A549 (cell line): ENCODE results near the gene DCTD. TPM values are rescaled to one million over a fixed set of nuclear protein-coding genes. Genes with fewer than 3 reads are reported as not detected.

Experiments
- ATAC-seq, 2 experiments: fragments of 200-7000 bp in 1 of 2; fragments of >200 bp in 1 of 2; cut with Nextera tagmentation in 1 of 2; cut with Tn5 transposase in 1 of 2; 3 replicates each; pipeline versions ENCODE4 v1.8.0 to v1.9.1; 2018 to 2020; ENCODE audit warnings: mild to moderate bottlenecking in 1 of 2, moderate library complexity in 1 of 2
- CTCF ChIA-PET: fragments of 300-600 bp; sonication (Branson Sonifier 250); formaldehyde crosslinking; extraction: SDS; loops from one replicate; lab custom pipeline; 2021; ENCODE audit warnings: antibody characterized with exemption, inconsistent platforms; lab: Yijun Ruan, JAX
- POLR2A ChIA-PET: fragments of 350-600 bp; formaldehyde crosslinking; extraction: SDS; loops from one replicate; lab custom pipeline; 2021; ENCODE audit warnings: antibody characterized with exemption, inconsistent platforms; lab: Yijun Ruan, JAX
- DNase-seq, 2 experiments: peaks; one replicate each; pipeline versions ENCODE4 v3.0.0 to v3.0.0-alpha.2; 2011 to 2016; ENCODE audit warnings: low read depth in 1 of 2, low spot score in 1 of 2
- FAIRE-seq: peaks from 2 replicates; lab custom pipeline; 2011; peaks lifted over from hg19 to GRCh38; lab: Jason Lieb, UNC
- H3K27ac ChIP-seq, 2 experiments: fragments of >200 bp; sonication (Bioruptor Twin); formaldehyde crosslinking; 3 replicates each; pipeline ENCODE4 v1.5.1; 2016 to 2017
- H3K4me1 ChIP-seq: fragments of >200 bp; sonication (Bioruptor Twin); formaldehyde crosslinking; 3 replicates; pipeline ENCODE4 v1.6.1; 2016
- H3K4me2 ChIP-seq: fragments of >200 bp; sonication (Bioruptor Twin); formaldehyde crosslinking; 3 replicates; pipeline ENCODE4 v1.6.1; 2016
- H3K4me3 ChIP-seq: fragments of >200 bp; sonication (Bioruptor Twin); formaldehyde crosslinking; 3 replicates; pipeline ENCODE4 v1.5.1; 2016
- H3K9me3 ChIP-seq: fragments of >200 bp; sonication (Bioruptor Twin); formaldehyde crosslinking; 3 replicates; pipeline ENCODE4 v1.6.1; 2016
- CBX2 ChIP-seq: fragments of 200-600 bp; sonication (generic); IDR thresholded peaks from 2 replicates; pipeline ENCODE4 v1.6.1; 2016; ENCODE audit warnings: low read depth, mild to moderate bottlenecking, borderline replicate concordance
- CEBPB ChIP-seq, 2 experiments: fragments of >200 bp in 1 of 2; sonication (Bioruptor Twin) in 1 of 2; formaldehyde crosslinking in 1 of 2; IDR thresholded peaks; 2 replicates each; pipeline ENCODE4 v1.6.1; 2012 to 2016
- CHD4 ChIP-seq: fragments of 200-600 bp; sonication (generic); IDR thresholded peaks from 2 replicates; pipeline ENCODE4 v1.6.1; 2016; ENCODE audit warnings: antibody characterized with exemption, mild to moderate bottlenecking, borderline replicate concordance
- EHF ChIP-seq: fragments of 250-450 bp; sonication (Bioruptor Pico); IDR thresholded peaks from 2 replicates; pipeline ENCODE4 v1.5.0; 2020; ENCODE audit warnings: mild to moderate bottlenecking
- EP300 ChIP-seq, 2 experiments: fragments of >200 bp; sonication (Bioruptor Twin); formaldehyde crosslinking; IDR thresholded peaks; 2 replicates in 1 of 2; 3 replicates in 1 of 2; pipeline ENCODE4 v1.6.1; 2016 to 2017
- FOSB ChIP-seq: fragments of 250-450 bp; sonication (Bioruptor Pico); IDR thresholded peaks from 2 replicates; pipeline ENCODE4 v1.5.0; 2020; ENCODE audit warnings: mild to moderate bottlenecking, moderate library complexity
- HOXA7 ChIP-seq: fragments of 250-450 bp; sonication (Bioruptor Pico); IDR thresholded peaks from 2 replicates; pipeline ENCODE4 v1.5.0; 2020; ENCODE audit warnings: mild to moderate bottlenecking, moderate library complexity
- JUN ChIP-seq, 2 experiments: fragments of >200 bp; sonication (Bioruptor Twin); formaldehyde crosslinking; IDR thresholded peaks; 2 replicates in 1 of 2; 3 replicates in 1 of 2; pipeline ENCODE4 v1.6.1; 2016 to 2017
- KDM1A ChIP-seq: fragments of 200-600 bp; sonication (generic); IDR thresholded peaks from 2 replicates; pipeline ENCODE4 v1.6.1; 2016; ENCODE audit warnings: low read depth, mild to moderate bottlenecking
- NFE2L2 ChIP-seq: fragments of 150-350 bp; conservative IDR thresholded peaks from 2 replicates; pipeline ENCODE4 v1.6.1; 2014; ENCODE audit warnings: low read length
- NPAS2 ChIP-seq: fragments of 250-450 bp; sonication (Bioruptor Pico); IDR thresholded peaks from 2 replicates; pipeline ENCODE4 v1.8.0; 2022; ENCODE audit warnings: mild to moderate bottlenecking, moderate library complexity, borderline replicate concordance
- NR3C1 ChIP-seq: fragments of >200 bp; sonication (Bioruptor Twin); formaldehyde crosslinking; IDR thresholded peaks from 3 replicates; pipeline ENCODE4 v1.6.1; 2017
- POLR2A ChIP-seq: IDR thresholded peaks from 2 replicates; pipeline ENCODE4 v1.6.1; 2012; ENCODE audit warnings: mild to moderate bottlenecking, low read length
- RARB ChIP-seq: fragments of 250-450 bp; sonication (Bioruptor Pico); IDR thresholded peaks from 2 replicates; pipeline ENCODE4 v1.8.0; 2021; ENCODE audit warnings: mild to moderate bottlenecking, moderate library complexity
- RFX5 ChIP-seq: fragments of 450-650 bp; IDR thresholded peaks from 2 replicates; pipeline ENCODE4 v1.7.1; 2014; ENCODE audit warnings: antibody characterized with exemption, mild to moderate bottlenecking, moderate library complexity
- RNF2 ChIP-seq: fragments of 200-600 bp; sonication (generic); IDR thresholded peaks from 2 replicates; pipeline ENCODE4 v1.6.1; 2016; ENCODE audit warnings: low read depth, mild to moderate bottlenecking, antibody characterized with exemption, moderate library complexity, borderline replicate concordance
- TFCP2L1 ChIP-seq: fragments of 250-450 bp; sonication (Bioruptor Pico); IDR thresholded peaks from 2 replicates; pipeline ENCODE4 v1.5.0; 2021; ENCODE audit warnings: mild to moderate bottlenecking
- ZC3H11A ChIP-seq: fragments of 450-650 bp; IDR thresholded peaks from 2 replicates; pipeline ENCODE4 v1.6.1; 2014; ENCODE audit warnings: antibody characterized with exemption, mild to moderate bottlenecking
- ZNF302 ChIP-seq: fragments of 250-450 bp; sonication (Bioruptor Pico); IDR thresholded peaks from 2 replicates; pipeline ENCODE4 v1.9.0; 2021; ENCODE audit warnings: inconsistent platforms, mild to moderate bottlenecking, moderate library complexity
- ZSCAN20 ChIP-seq: fragments of 250-450 bp; sonication (Bioruptor Pico); IDR thresholded peaks from 2 replicates; pipeline ENCODE4 v1.8.0; 2022; ENCODE audit warnings: mild to moderate bottlenecking, moderate library complexity
- WGBS: methylation state at CpG from one replicate; pipeline ENCODE4 v1.1.6; 2017; ENCODE audit errors: missing lambda C conversion rate; 5-methylcytosine and 5-hydroxymethylcytosine counted together
- polyA plus RNA-seq, 4 experiments: library from polyadenylated mRNA; depleted of rRNA in 3 of 4; stranded (reverse); fragments of >200 nt; fragmentation: RNase III in 1 of 4; extraction: RNeasy Plus Mini Kit Qiagen cat#74134 plus additional on column Dnase treatment in 1 of 4; gene quantifications; 2 replicates in 3 of 4; 3 replicates in 1 of 4; pipeline ENCODE4 v1.2.3, GENCODE V29; 2011 to 2017
- TF ChIP-seq, protein P1 (sequence below): fragments of 150-350 bp; IDR thresholded peaks from 2 replicates; pipeline ENCODE4 v1.6.1; 2014; ENCODE audit warnings: low read depth, mild to moderate bottlenecking, low read length
- TF ChIP-seq, protein P2 (sequence below): IDR thresholded peaks from 2 replicates; pipeline ENCODE4 v1.6.1; 2012
- TF ChIP-seq, protein P3 (sequence below): fragments of >200 bp; sonication (Bioruptor Twin); formaldehyde crosslinking; IDR thresholded peaks from 3 replicates; pipeline ENCODE4 v1.6.1; 2016
- TF ChIP-seq, protein P4 (sequence below): fragments of 200-600 bp; sonication (generic); IDR thresholded peaks from 2 replicates; pipeline ENCODE4 v1.6.1; 2016; ENCODE audit warnings: antibody characterized with exemption, mild to moderate bottlenecking, moderate library complexity
- TF ChIP-seq, protein P5 (sequence below): fragments of >200 bp; sonication (Bioruptor Twin); formaldehyde crosslinking; IDR thresholded peaks from 3 replicates; pipeline ENCODE4 v1.5.1; 2016
- TF ChIP-seq, protein P6 (sequence below): IDR thresholded peaks from 2 replicates; pipeline ENCODE4 v1.6.1; 2012

The DCTD gene
- polyA plus RNA-seq, 2 of the 4 experiments (the other 2 are of a cell fraction): 74.4 to 112 TPM

DNA sequence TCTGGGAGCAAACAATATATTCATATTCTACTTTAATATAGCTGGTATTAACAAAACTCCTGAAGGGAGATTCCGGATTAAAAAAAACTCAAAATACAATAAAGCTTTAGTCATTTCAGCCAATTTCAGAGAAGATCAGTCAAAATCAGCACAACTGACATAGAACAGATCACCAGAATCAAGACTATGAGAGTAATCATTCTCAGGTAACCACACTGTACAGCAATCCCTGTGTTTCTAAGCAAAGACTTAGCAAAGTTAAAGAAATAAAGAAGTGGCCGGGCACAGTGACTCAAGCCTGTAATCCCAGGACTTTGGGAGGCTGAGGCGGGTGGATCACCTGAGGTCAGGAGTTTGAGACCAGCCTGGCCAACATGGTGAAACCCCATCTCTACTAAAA lies 9.1 kb downstream of the DCTD start:
- no peak for ATAC-seq
- no peaks in the 10 kb centered on the region for H3K4me1 ChIP-seq
- no peak overlapping the region for H3K4me2 ChIP-seq
- no peak for DNase-seq
- H3K9me3 ChIP-seq: no peaks in the 10 kb centered on the region
- 91% methylated on average over 3 of the region's 3 CpGs for WGBS
- no peak for TF ChIP-seq TFCP2L1 (CRISPR knock-in tag)
- TF ChIP-seq, protein P1, sequence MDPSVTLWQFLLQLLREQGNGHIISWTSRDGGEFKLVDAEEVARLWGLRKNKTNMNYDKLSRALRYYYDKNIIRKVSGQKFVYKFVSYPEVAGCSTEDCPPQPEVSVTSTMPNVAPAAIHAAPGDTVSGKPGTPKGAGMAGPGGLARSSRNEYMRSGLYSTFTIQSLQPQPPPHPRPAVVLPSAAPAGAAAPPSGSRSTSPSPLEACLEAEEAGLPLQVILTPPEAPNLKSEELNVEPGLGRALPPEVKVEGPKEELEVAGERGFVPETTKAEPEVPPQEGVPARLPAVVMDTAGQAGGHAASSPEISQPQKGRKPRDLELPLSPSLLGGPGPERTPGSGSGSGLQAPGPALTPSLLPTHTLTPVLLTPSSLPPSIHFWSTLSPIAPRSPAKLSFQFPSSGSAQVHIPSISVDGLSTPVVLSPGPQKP: no peak
- TF ChIP-seq, protein P2, sequence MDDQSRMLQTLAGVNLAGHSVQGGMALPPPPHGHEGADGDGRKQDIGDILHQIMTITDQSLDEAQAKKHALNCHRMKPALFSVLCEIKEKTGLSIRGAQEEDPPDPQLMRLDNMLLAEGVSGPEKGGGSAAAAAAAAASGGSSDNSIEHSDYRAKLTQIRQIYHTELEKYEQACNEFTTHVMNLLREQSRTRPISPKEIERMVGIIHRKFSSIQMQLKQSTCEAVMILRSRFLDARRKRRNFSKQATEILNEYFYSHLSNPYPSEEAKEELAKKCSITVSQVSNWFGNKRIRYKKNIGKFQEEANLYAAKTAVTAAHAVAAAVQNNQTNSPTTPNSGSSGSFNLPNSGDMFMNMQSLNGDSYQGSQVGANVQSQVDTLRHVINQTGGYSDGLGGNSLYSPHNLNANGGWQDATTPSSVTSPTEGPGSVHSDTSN: no peak
- TF ChIP-seq, protein P3, sequence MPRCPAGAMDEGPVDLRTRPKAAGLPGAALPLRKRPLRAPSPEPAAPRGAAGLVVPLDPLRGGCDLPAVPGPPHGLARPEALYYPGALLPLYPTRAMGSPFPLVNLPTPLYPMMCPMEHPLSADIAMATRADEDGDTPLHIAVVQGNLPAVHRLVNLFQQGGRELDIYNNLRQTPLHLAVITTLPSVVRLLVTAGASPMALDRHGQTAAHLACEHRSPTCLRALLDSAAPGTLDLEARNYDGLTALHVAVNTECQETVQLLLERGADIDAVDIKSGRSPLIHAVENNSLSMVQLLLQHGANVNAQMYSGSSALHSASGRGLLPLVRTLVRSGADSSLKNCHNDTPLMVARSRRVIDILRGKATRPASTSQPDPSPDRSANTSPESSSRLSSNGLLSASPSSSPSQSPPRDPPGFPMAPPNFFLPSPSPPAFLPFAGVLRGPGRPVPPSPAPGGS: no peak
- no peak for TF ChIP-seq RFX5
- TF ChIP-seq EP300 (IDR thresholded peaks at IDR 0.05): no peak
- no peak for TF ChIP-seq POLR2A
- TF ChIP-seq RARB (CRISPR knock-in tag): no peak
- TF ChIP-seq, all 56 proteins: peak for 0
- CTCF ChIA-PET: interaction anchor here (0.6 to 1.6 kb wide), 3 partner anchors 10 to 1248 kb away, joined by 3 to 4 read pairs (median 4); no protein-coding TSS in a partner anchor
- H3K4me3 ChIP-seq: no peak overlapping the region
- H3K27ac ChIP-seq: no peak overlapping the region
- FAIRE-seq: no peak
- POLR2A ChIA-PET: no interaction called here

DNA sequence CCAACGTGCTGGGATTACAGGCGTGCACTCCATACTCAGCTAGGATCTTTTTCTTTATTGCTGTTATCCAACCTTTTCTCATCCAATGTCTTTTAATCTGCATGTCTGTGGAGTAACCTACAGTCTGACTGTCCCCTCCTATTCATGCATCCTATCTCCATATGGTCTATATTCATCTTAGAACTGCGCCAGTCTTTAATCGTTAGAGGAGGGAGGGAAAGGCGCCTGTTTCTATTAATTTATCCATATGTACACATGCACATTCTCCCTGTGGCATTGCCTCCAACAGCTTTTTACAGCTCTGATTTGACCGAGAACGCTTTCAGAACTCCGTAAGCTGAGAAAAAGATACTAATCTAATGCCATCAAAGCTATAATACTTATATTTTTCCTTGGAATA lies 9.8 kb downstream of the DCTD start:
- WGBS: 95% methylated on average over 8 of the region's 8 CpGs
- TF ChIP-seq JUN (IDR thresholded peaks at IDR 0.05): no peak
- TF ChIP-seq EP300 (IDR thresholded peaks at IDR 0.05): no peak
- no peak for TF ChIP-seq KDM1A
- no peak for TF ChIP-seq CHD4
- TF ChIP-seq FOSB (CRISPR knock-in tag): no peak
- no peak for TF ChIP-seq NFE2L2
- TF ChIP-seq ZSCAN20 (CRISPR knock-in tag): no peak
- TF ChIP-seq ZNF302 (CRISPR knock-in tag): no peak
- no peak for TF ChIP-seq RNF2
- TF ChIP-seq, protein P4, sequence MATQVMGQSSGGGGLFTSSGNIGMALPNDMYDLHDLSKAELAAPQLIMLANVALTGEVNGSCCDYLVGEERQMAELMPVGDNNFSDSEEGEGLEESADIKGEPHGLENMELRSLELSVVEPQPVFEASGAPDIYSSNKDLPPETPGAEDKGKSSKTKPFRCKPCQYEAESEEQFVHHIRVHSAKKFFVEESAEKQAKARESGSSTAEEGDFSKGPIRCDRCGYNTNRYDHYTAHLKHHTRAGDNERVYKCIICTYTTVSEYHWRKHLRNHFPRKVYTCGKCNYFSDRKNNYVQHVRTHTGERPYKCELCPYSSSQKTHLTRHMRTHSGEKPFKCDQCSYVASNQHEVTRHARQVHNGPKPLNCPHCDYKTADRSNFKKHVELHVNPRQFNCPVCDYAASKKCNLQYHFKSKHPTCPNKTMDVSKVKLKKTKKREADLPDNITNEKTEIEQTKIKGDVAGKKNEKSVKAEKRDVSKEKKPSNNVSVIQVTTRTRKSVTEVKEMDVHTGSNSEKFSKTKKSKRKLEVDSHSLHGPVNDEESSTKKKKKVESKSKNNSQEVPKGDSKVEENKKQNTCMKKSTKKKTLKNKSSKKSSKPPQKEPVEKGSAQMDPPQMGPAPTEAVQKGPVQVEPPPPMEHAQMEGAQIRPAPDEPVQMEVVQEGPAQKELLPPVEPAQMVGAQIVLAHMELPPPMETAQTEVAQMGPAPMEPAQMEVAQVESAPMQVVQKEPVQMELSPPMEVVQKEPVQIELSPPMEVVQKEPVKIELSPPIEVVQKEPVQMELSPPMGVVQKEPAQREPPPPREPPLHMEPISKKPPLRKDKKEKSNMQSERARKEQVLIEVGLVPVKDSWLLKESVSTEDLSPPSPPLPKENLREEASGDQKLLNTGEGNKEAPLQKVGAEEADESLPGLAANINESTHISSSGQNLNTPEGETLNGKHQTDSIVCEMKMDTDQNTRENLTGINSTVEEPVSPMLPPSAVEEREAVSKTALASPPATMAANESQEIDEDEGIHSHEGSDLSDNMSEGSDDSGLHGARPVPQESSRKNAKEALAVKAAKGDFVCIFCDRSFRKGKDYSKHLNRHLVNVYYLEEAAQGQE: no peak
- TF ChIP-seq ZC3H11A: no peak
- TF ChIP-seq NPAS2 (CRISPR knock-in tag): no peak
- TF ChIP-seq, protein P3: no peak
- TF ChIP-seq EHF (CRISPR knock-in tag): no peak
- TF ChIP-seq HOXA7: no peak
- TF ChIP-seq NR3C1: no peak
- TF ChIP-seq, protein P5, sequence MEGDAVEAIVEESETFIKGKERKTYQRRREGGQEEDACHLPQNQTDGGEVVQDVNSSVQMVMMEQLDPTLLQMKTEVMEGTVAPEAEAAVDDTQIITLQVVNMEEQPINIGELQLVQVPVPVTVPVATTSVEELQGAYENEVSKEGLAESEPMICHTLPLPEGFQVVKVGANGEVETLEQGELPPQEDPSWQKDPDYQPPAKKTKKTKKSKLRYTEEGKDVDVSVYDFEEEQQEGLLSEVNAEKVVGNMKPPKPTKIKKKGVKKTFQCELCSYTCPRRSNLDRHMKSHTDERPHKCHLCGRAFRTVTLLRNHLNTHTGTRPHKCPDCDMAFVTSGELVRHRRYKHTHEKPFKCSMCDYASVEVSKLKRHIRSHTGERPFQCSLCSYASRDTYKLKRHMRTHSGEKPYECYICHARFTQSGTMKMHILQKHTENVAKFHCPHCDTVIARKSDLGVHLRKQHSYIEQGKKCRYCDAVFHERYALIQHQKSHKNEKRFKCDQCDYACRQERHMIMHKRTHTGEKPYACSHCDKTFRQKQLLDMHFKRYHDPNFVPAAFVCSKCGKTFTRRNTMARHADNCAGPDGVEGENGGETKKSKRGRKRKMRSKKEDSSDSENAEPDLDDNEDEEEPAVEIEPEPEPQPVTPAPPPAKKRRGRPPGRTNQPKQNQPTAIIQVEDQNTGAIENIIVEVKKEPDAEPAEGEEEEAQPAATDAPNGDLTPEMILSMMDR: no peak
- TF ChIP-seq, protein P6, sequence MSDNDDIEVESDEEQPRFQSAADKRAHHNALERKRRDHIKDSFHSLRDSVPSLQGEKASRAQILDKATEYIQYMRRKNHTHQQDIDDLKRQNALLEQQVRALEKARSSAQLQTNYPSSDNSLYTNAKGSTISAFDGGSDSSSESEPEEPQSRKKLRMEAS: no peak
- no peak for TF ChIP-seq CBX2
- TF ChIP-seq CEBPB (IDR thresholded peaks at IDR 0.05): no peak
- no peaks in the 10 kb centered on the region for H3K4me1 ChIP-seq
- no peak overlapping the region for H3K4me2 ChIP-seq
- ChIA-PET POLR2A (no interaction called here), CTCF (interaction anchor here (0.6 to 1.6 kb wide), 3 partner anchors 9 to 1249 kb away, joined by 3 to 4 read pairs (median 4); no protein-coding TSS in a partner anchor)
- ATAC-seq (no peak), FAIRE-seq (no peak), DNase-seq (no peak)
- no peak overlapping the region for H3K27ac ChIP-seq
- no peaks in the 10 kb centered on the region for H3K9me3 ChIP-seq
- H3K4me3 ChIP-seq: no peak overlapping the region
